Measurements from ENCODE around the gene MCRIP1. TPM values are rescaled to one million over a fixed set of nuclear protein-coding genes. Genes with fewer than 3 reads are reported as not detected.

Gene MCRIP1
- polyA plus RNA-seq, 1 of the 3 experiments (the other 2 are of a cell fraction): 156 TPM

GRCh38 chr17:81815646-81815986 lies 17.5 kb downstream of the MCRIP1 start:
- H3K9me2 ChIP-seq: no peaks in the 10 kb centered on the region
- peaks cover 6% of the 10 kb centered on the region for H3K27me3 ChIP-seq (ENCODE audit: insufficient read depth)
- no peak overlapping the region for H3K27ac ChIP-seq (ENCODE audit: low read depth in 2 of 2, low read length in 1 of 2)
- H3K9ac ChIP-seq: no peak overlapping the region
- H3K4me1 ChIP-seq (ENCODE audit: control insufficient read depth in 1 of 2, insufficient read depth in 2 of 2, low read depth in 1 of 2, low read length in 1 of 2): peaks cover 0 to 30% of the 10 kb centered on the region in 2 experiments; a peak in 1 of 4 replicates
- H3K79me2 ChIP-seq (ENCODE audit: insufficient read depth): no peaks in the 10 kb centered on the region
- no peak overlapping the region for H3K4me3 ChIP-seq (ENCODE audit: low read depth in 2 of 2, low read length in 1 of 2)
- CTCF ChIA-PET: interaction anchor here (1.0 to 1.7 kb wide), 5 partner anchors 10 to 144 kb away, joined by 3 to 6 read pairs (median 3); no protein-coding TSS in a partner anchor
- no peaks in the 10 kb centered on the region for H4K20me1 ChIP-seq (ENCODE audit: insufficient read depth)
- H2AFZ ChIP-seq (ENCODE audit: low read depth): no peak overlapping the region
- no peaks in the 10 kb centered on the region for H3F3A ChIP-seq (replicated peaks; ENCODE audit: insufficient read depth)
- no peak for DNase-seq
- POLR2A ChIA-PET: interaction anchor here (0.7 to 1.9 kb wide), 4 partner anchors 9 to 45 kb away, joined by 3 to 6 read pairs (median 3); partner anchors contain the start of genes MCRIP1 and P4HB
- H3K4me2 ChIP-seq: no peak overlapping the region
- WGBS (ENCODE audit: low lambda C conversion rate): 74% methylated on average over 2 of the region's 2 CpGs
- H3K36me3 ChIP-seq (replicated peaks in 1 of 2; ENCODE audit: control insufficient read depth in 1 of 2, insufficient read depth in 2 of 2, low read length in 1 of 2): no peaks in the 10 kb centered on the region
- H3K9me3 ChIP-seq: no peaks in the 10 kb centered on the region
- no peak for TF ChIP-seq NRF1 (IDR thresholded peaks at IDR 0.05; ENCODE audit: low read depth, low read length)
- TF ChIP-seq SIN3A (IDR thresholded peaks at IDR 0.05; ENCODE audit: borderline replicate concordance, low read depth, low read length): no peak
- TF ChIP-seq IRF3 (IDR thresholded peaks at IDR 0.05; ENCODE audit: low read depth, low read length): no peak
- no peak for TF ChIP-seq RFX5 (IDR thresholded peaks at IDR 0.05; ENCODE audit: low read length)
- TF ChIP-seq EP300 (IDR thresholded peaks at IDR 0.05; ENCODE audit: borderline replicate concordance in 1 of 2, low read depth in 1 of 2, low read length in 1 of 2): no peak
- TF ChIP-seq GATA2 (CRISPR knock-in tag; IDR thresholded peaks at IDR 0.05): no peak
- no peak for TF ChIP-seq RXRA (IDR thresholded peaks at IDR 0.05; ENCODE audit: borderline replicate concordance, low read depth)
- TF ChIP-seq JUND (IDR thresholded peaks at IDR 0.05): no peak
- TF ChIP-seq YY1 (IDR thresholded peaks at IDR 0.05; ENCODE audit: low read depth): no peak
- no peak for TF ChIP-seq USF1 (IDR thresholded peaks at IDR 0.05; ENCODE audit: borderline replicate concordance, low read depth)
- no peak for TF ChIP-seq TCF12 (IDR thresholded peaks at IDR 0.05)
- no peak for TF ChIP-seq MEF2A (IDR thresholded peaks at IDR 0.05; ENCODE audit: borderline replicate concordance, low read depth)
- no peak for TF ChIP-seq MAX (IDR thresholded peaks at IDR 0.05; ENCODE audit: low read depth)

- no peak for DNase-seq
- POLR2A ChIA-PET: interaction anchor here (0.8 to 1.9 kb wide), 3 partner anchors 9 to 46 kb away, joined by 3 to 6 read pairs (median 3); partner anchors contain the start of genes MCRIP1 and P4HB
- Histone ChIP-seq H3K4me2 (no peak overlapping the region), H4K20me1 (ENCODE audit: insufficient read depth) (no peaks in the 10 kb centered on the region), H3K79me2 (ENCODE audit: insufficient read depth) (no peaks in the 10 kb centered on the region), H3K4me1 (ENCODE audit: control insufficient read depth in 1 of 2, insufficient read depth in 2 of 2, low read depth in 1 of 2, low read length in 1 of 2) (peaks cover 0 to 30% of the 10 kb centered on the region in 2 experiments; a peak in 1 of 4 replicates), H3K9ac (no peak overlapping the region), H3K9me2 (no peaks in the 10 kb centered on the region), H3K27me3 (ENCODE audit: insufficient read depth) (peaks cover 11% of the 10 kb centered on the region), H2AFZ (ENCODE audit: low read depth) (no peak overlapping the region), H3K36me3 (replicated peaks in 1 of 2; ENCODE audit: control insufficient read depth in 1 of 2, insufficient read depth in 2 of 2, low read length in 1 of 2) (no peaks in the 10 kb centered on the region), H3K4me3 (ENCODE audit: low read depth in 2 of 2, low read length in 1 of 2) (no peak overlapping the region), H3K9me3 (no peaks in the 10 kb centered on the region), H3F3A (replicated peaks; ENCODE audit: insufficient read depth) (no peaks in the 10 kb centered on the region), H3K27ac (ENCODE audit: low read depth in 2 of 2, low read length in 1 of 2) (no peak overlapping the region)
- 69% methylated on average over 14 of the region's 24 CpGs for WGBS (ENCODE audit: low lambda C conversion rate)
- TF ChIP-seq JUND (IDR thresholded peaks at IDR 0.05) (no peak), RAD21 (IDR thresholded peaks at IDR 0.05; ENCODE audit: low read length) (no peak), TAF1 (IDR thresholded peaks at IDR 0.05; ENCODE audit: borderline replicate concordance, low read depth, low read length) (no peak), NRF1 (IDR thresholded peaks at IDR 0.05; ENCODE audit: low read depth, low read length) (no peak), MEF2A (IDR thresholded peaks at IDR 0.05; ENCODE audit: borderline replicate concordance, low read depth) (no peak), CHD2 (IDR thresholded peaks at IDR 0.05; ENCODE audit: low read length, partially characterized antibody) (no peak), PBX3 (IDR thresholded peaks at IDR 0.05) (no peak), MAX (IDR thresholded peaks at IDR 0.05; ENCODE audit: low read depth) (no peak)
- CTCF ChIA-PET: interaction anchor here (0.6 to 1.7 kb wide), 8 partner anchors 9 to 223 kb away, joined by 3 to 6 read pairs (median 3); partner anchors contain the start of gene DCXR
These were observed 18.1 kb downstream of the MCRIP1 start for GRCh38 chr17:81814748-81815645.
